Brain microvascular endothelial cell (primary cell): Measurements from ENCODE around the gene ADGRA1.

Experiments
- DNase-seq: peaks from one replicate; pipeline ENCODE4 v3.0.0-alpha.2; 2020
- H3K27ac ChIP-seq: fragments of 250-450 bp; sonication (Bioruptor Pico); 2 replicates; pipeline ENCODE4 v1.5.1; 2020; ENCODE audit warnings: mild to moderate bottlenecking, moderate library complexity
- H3K27me3 ChIP-seq: fragments of 250-450 bp; sonication (Bioruptor Pico); replicated peaks from 2 replicates; pipeline ENCODE4 v1.5.1; 2020; ENCODE audit warnings: mild to moderate bottlenecking
- H3K36me3 ChIP-seq: fragments of 250-450 bp; sonication (Bioruptor Pico); replicated peaks from 2 replicates; pipeline ENCODE4 v1.5.1; 2020; ENCODE audit warnings: mild to moderate bottlenecking
- H3K4me3 ChIP-seq: 2 replicates; pipeline ENCODE4 v1.5.1; 2011; ENCODE audit warnings: low read depth, mild to moderate bottlenecking, control low read depth, low read length, moderate library complexity
- in situ Hi-C: cut with HindIII; loops from 2 replicates; pipeline ENCODE4 v1.10.0; 2017; ENCODE audit warnings: low sequenced_read_pairs, low pct_ligation_motif_present
- TF ChIP-seq, protein P1 (sequence below): IDR thresholded peaks from 2 replicates; pipeline ENCODE4 v1.5.1; 2011; ENCODE audit warnings: low read depth, mild to moderate bottlenecking, moderate library complexity, low read length, control low read depth, inconsistent platforms; ENCODE audit errors: missing control alignments

Gene ADGRA1

DNA sequence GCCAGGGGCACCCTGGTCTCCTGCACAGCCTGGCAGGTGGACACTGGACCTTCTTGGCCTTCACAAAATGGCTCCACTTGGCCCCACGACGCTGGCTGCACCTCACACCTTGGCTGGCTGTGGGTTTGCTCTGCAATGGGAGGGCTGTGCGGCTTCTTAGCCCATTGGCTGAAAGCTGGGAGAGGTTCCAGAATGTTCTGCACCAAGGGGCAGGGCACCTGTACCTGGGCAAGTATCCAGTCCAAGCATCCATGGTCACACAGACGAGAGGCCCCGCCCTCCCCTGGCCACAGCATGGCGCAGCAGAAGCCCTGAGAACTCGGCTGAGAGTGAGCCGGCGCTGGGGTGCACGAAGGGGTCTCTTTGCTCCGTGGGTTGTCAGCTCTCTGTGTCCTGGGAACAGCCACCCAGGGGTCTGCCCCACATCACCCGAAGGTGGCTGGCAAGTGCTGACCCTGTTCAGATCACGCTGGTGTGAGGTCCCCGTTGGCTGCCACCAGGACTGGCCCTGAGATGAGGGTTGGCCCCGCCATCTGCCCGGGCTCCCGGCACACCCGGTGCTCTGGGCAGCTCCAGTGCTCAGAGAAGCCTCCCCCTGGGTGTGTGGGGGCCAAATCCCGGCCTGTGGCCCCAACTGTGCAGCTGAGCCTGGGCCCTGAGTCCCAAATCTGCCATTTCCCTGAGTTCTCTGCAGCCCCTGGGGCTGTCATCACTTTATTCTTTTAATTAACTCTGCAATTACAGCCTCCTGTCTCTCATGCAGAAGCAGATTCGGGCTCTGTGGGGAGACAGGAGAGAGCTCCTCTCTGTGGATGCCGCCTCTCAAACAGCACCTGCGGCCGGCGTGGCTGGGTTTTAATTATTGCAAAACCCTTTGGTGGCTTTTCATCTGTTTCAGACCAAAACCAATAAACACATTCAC, 19.4 kb upstream of the ADGRA1 start:
- Histone ChIP-seq H3K4me3 (no peak overlapping the region), H3K36me3 (no peaks in the 10 kb centered on the region), H3K27ac (no peak overlapping the region), H3K27me3 (peaks cover 11% of the 10 kb centered on the region)
- in situ Hi-C loops, result no loop called here
- TF ChIP-seq, protein P1, sequence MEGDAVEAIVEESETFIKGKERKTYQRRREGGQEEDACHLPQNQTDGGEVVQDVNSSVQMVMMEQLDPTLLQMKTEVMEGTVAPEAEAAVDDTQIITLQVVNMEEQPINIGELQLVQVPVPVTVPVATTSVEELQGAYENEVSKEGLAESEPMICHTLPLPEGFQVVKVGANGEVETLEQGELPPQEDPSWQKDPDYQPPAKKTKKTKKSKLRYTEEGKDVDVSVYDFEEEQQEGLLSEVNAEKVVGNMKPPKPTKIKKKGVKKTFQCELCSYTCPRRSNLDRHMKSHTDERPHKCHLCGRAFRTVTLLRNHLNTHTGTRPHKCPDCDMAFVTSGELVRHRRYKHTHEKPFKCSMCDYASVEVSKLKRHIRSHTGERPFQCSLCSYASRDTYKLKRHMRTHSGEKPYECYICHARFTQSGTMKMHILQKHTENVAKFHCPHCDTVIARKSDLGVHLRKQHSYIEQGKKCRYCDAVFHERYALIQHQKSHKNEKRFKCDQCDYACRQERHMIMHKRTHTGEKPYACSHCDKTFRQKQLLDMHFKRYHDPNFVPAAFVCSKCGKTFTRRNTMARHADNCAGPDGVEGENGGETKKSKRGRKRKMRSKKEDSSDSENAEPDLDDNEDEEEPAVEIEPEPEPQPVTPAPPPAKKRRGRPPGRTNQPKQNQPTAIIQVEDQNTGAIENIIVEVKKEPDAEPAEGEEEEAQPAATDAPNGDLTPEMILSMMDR, result no peak
- DNase-seq, result no peak

DNA sequence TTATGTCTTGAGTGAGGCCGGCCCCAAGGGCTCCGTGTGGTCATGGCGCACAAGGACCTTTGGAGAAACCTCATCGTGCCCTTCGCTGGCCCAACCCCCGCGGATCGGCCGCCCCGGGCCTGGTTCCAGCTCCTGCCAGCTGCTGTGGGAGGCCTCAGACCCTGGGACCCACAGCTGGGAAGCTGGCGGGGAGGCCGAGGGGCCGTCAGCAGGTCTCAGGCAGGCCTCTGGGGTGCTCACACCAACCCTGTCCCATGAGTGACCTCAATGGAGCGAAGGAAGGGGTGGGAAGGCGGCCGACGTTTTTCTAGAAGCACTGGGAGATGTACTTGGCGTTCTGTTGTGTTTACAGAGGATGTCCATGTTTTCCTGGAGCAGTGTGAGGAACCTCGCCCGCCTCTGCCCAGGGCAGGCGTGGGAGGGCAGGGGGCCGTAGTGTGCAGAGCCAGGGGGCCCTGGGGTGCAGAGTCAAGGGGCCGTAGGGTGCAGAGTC, 18.6 kb upstream of the ADGRA1 start:
- TF ChIP-seq, protein P1, result no peak
- Histone ChIP-seq H3K27ac (no peak overlapping the region), H3K27me3 (peaks cover 11% of the 10 kb centered on the region), H3K4me3 (no peak overlapping the region), H3K36me3 (no peaks in the 10 kb centered on the region)
- in situ Hi-C loops, result no loop called here
- no peak for DNase-seq

DNA sequence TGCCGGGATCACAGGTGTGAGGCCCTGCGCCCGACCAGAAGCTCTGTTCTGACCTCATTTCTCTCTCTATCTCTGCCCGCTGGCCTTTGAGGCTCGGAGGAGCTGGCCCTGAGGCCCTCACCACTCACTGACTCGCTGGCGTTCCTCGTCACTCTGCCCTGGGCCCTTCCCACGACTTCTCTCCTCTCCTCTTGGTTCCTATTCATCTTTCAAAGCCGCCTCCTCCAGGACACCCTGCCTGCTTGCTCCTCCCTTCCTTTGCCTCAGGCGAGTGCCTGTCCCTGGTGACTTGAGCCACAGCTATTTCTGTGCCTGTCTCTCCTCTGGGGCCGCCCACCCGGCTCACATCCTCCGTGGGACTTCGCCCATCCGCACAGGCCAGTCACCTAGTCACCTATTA, 17.3 kb upstream of the ADGRA1 start:
- Histone ChIP-seq H3K27ac (no peak overlapping the region), H3K4me3 (no peak overlapping the region), H3K27me3 (peaks cover 11% of the 10 kb centered on the region), H3K36me3 (no peaks in the 10 kb centered on the region)
- in situ Hi-C loops, result no loop called here
- no peak for DNase-seq
- TF ChIP-seq, protein P1, result no peak

DNA sequence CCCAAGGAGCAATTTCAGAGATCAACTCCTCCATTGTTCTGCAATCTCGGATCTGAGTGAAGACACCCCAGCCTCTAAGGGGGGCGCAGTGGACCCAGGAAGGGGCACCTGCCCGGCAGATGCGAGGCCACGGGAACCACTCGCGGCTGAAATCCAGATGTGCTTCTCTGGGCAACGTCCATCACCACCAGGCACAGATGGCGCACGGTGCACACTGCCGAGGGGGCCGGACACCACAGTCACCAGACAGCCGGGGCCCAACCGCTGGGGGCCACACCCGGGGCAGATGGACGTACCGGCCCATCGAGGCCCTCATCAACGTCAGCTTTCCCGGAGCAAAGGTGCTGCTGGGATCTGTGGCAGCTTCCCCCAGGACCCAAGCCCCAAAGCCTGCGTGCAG, 16.9 kb upstream of the ADGRA1 start:
- in situ Hi-C loops, result no loop called here
- TF ChIP-seq, protein P1, result no peak
- H3K27ac ChIP-seq, result no peak overlapping the region
- no peak overlapping the region for H3K4me3 ChIP-seq
- H3K27me3 ChIP-seq, result peaks cover 11% of the 10 kb centered on the region
- DNase-seq, result no peak
- H3K36me3 ChIP-seq, result no peaks in the 10 kb centered on the region

DNA sequence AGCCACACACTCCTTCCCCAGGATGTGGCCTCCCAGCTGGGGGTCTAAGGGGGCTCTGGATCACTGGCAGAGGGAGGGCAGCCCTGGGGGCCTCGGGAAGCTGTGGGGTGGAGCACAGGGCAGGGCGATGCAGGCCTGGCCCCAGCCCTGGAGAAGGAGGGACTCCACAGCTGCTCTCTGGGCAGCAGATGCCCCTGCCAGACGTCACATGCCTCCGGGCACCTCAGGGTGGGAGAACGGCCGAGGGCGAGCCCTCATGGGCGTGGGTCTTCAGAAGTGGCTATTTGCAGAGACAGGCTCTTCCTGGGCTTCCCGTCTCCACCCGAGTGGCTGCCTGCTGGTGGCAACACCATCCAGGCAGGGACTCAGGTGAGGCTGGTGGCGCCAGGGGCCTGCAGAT, 16.0 kb upstream of the ADGRA1 start:
- H3K4me3 ChIP-seq, result no peak overlapping the region
- DNase-seq, result no peak
- H3K27me3 ChIP-seq, result peaks cover 11% of the 10 kb centered on the region
- H3K36me3 ChIP-seq, result no peaks in the 10 kb centered on the region
- TF ChIP-seq, protein P1, result no peak
- no peak overlapping the region for H3K27ac ChIP-seq
- in situ Hi-C loops, result no loop called here
